GM21447 (cell line): ENCODE results near the gene EPHB1.

Source experiments
- ATAC-seq: cut with Tn5 transposase; IDR thresholded peaks from one replicate; pipeline ENCODE4 v1.9.1; 2021; ENCODE audit not compliant: unreplicated experiment

Gene EPHB1

DNA sequence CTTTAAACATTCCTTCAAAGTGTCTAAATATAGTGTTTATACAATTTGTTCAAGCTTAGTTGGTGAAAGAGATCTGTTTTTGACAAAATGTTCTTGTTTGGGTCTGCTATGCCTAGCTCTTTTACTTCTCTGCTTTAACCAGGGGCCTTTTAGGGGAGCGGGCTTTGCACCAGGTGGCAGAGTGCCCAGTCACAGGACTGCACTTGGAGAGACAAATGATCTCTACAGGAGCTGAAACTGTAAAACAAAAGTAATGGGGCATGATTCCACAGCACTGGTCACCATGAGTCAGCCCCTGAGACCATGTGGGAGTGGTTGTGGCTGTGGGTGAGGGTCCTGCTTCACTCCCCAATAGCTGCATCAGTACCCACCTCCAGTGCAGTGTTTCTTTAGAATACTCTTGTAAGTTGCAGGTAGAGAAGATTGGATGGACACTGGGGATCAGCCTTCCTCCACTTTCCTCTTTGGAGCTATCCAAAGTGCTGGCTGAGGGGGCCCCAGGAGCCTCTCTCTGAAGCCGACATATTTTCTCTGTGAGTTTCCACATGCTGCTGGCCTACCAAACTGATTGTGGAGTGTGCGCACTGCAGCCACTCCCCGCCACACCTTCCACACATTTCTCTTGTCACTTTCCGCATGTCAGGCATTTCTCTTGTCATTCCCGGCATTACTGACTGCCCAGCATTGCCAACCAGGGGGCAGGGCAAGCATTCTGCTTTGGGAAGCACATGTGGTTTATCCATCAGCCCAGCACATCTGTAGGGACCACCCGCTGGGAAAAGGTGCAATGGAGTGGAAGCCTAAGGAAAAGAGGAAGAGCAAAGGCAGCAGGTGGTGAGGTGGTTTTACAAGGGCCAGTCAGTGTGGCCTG, 110.0 kb downstream of the EPHB1 start:
- ATAC-seq, result peak; percentile 23

DNA sequence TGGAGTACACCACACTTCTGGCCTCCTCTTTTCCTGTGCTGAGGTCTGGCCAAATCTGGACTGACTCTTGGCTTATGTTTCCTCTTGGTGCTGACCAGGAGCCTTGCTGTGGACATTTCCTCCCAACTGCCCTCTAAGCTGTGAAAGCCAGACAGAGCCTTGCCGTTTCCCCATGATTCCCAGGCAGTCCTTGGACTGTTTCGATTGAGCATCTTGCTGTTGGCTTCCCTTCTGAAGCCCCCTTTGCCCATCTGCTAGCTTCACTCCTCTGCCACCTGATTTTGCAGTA, 110.5 kb downstream of the EPHB1 start:
- ATAC-seq, result no peak

- no peak for ATAC-seq
Measured at GRCh38 chr3:134908271-134908670, 113.2 kb downstream of the EPHB1 start.

GRCh38 chr3:134910026-134910425, 115.0 kb downstream of the EPHB1 start:
- no peak for ATAC-seq

DNA sequence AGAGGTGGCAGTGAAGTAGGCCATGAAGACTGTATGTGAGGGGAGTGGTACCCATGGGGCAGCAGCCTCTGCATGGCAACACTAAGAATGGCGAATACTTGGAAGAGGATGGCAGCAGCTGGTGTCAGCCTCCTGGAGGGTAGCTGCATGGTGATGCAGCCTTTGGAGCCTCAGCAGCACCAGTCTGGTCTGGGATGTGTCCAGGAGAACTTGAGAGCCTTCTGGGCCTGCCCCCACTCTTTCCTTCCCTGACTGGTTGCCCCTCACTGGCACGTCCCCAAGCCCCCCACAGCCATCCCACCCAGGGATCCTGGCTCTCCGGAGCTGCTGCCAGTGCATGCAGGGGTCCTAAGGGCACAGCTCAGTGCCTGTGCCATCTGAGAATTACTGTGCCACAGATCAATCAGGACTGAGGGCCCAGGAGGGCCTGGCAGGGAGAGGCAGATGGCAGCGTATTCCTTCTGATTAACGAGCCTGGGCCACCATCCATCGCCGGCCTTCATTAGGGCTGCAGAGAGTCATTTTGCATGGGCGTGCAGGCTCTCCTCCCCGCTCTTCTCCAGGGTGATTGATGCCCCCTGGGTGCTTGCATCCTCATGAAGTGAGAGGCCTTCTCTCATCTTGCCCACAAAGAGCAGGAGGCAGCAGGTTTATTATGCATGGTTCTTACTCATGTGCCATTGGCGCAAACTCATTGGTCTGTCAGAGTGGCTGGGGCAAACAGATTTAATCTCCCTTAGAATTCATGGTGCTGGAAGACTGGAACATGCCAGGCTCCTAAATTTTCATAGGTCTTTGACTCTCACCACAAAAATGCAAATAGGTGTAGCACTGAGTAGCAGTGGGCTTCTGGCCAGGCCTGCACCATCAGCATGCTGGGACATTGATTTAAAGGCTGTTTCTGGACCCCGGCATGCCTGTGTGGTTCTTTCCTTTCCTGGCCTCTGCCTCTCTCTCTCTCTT, 116.8 kb downstream of the EPHB1 start:
- ATAC-seq, result no peak

DNA sequence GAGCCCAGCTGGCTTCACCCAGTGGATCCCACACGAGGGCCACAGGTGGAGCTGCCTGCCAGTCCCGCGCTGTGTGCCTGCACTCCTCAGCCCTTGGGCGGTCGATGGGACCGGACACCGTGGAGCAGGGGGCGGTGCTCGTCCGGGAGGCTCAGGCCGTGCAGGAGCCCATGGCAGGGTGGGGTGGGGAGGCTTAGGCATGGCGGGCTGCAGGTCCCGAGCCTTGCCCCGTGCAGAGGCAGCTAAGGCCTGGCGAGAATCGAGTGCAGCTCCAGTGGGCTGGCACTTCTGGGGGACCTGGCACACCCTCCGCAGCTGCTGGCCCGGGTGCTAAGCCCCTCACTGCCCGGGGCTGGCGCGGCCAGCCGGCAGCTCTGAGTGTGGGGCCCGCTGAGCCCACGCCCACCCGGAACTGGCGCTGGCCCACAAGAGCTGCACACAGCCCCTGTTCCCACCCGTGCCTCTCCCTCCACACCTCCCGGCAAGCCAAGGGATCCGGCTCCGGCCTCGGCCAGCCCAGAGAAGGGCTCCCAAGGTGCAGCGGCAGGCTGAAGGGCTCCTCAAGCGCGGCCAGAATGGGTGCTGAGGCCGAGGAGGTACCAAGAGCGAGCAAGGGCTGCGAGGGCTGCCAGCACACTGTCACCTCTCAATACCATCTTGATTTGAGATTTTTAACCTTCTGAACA, 121.4 kb downstream of the EPHB1 start:
- ATAC-seq, result no peak

- no peak for ATAC-seq
Measured at GRCh38 chr3:134917631-134918030, 122.6 kb downstream of the EPHB1 start.

- peak; percentile 96 for ATAC-seq
Measured at GRCh38 chr3:134918441-134918840, 123.4 kb downstream of the EPHB1 start.

DNA sequence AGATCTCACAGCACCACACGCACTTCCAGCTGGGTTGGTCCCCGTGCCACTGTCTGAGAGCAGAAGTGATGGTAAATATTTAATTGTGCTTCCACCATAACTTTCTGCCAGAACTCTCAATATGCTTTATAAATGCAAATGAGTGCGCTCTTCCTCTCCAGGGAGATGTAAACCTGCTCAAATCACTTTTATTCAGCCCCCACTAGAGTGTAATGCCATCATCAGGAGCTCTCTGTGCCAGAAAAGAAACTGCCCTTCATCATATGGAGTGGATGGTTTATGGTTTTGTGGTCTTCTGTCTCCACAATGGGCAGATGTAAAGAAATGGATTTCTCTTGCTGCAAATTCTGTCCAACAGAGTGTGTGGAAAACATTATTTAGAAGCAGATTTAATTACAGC, 127.0 kb downstream of the EPHB1 start:
- no peak for ATAC-seq

DNA sequence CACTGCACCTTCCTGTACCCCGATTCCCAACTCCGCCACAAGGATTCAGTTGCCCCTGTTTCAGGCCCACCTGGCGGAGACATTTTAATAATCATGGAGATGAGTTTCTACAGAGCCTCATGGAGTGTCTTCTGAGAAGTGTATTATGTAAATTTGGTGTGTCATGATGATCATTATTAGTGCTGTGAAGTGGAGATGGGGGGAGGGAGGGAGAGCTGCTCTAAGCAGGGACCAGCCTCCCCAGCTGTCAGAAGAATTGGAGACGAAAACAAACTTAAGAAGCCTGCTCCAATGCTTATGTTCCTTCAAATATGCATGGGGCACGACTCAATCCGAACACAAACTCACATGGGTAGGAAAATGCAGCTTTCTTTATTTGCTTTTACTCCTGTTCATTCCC, 127.8 kb downstream of the EPHB1 start:
- no peak for ATAC-seq

GRCh38 chr3:134923286-134923685, 128.2 kb downstream of the EPHB1 start:
- no peak for ATAC-seq

GRCh38 chr3:134927599-134927998, 132.5 kb downstream of the EPHB1 start:
- ATAC-seq, result no peak

DNA sequence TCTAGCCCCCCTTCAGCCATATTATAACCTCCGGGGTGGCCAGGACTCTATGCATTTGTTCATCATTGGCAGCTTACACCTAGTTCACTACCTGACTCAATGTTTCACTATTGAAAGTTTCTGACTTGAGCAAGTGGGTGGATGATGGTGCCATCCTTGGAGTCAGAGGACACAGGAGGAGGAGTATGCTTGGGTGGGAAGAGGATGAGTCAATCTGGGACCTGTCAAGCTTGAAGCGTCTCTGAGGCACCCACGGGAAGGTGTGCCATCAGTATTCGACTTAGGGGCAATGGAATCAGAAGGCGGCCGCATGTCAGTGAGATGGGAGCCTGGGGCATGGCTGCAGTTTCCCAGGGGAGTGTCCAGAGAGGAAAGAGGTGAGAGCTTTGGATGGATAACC, 133.3 kb downstream of the EPHB1 start:
- no peak for ATAC-seq

- no peak for ATAC-seq
Measured at GRCh38 chr3:134928819-134929218, 133.8 kb downstream of the EPHB1 start.

- ATAC-seq, result no peak
Measured at GRCh38 chr3:134929976-134930375, 134.9 kb downstream of the EPHB1 start.

DNA sequence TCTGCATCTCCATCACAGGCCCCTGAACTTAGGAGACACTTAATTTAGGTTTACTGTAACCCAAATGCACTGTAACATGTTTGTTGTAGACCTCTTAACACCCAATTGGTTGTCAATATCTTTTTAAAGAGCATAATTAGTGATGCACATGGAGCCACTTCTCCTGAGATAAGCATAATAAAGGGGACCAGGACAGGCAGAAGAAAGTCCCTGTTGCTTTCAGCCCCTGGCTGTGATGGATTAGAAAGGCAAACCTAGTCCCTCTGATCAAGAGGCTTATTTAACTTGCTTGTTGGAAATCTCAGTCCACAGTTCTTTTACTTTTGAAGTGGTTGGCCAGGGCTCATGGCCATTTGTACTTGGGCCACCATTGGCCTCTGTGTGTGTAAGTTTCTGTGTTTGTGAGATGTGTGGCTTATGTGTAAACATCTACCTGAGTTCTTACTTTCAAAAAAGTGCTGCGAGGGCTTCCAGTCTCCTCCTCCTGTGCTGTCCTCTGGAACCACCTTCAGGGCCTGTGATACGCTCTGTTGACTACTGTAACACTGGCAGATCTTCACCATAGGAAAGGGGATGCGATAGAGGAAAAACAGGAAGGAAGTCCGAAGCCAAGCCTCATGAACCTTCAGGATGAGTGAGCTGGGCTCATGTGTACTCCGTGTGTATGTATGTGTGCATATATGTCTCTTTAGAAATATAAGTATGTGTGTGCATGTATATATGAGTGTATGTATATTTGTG, 136.2 kb downstream of the EPHB1 start:
- ATAC-seq, result no peak

DNA sequence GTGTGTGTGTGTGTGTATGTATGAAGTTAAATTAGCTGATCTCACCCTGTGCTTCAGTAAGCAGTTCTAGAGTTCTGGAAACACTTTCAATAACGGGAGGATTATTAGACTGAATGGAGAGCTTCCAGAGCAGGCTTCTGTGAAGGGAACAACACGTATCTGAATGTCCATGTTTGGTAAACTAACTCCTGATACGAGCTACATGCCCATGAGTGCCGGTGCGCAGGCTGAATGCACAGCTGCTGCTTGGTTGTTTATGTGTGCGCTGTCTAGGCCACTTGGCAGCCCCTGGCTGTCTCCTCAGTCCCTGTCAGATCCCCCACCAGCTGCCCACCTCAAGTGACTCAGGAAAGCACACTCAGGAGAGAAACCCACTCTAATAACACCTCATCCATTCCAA, 137.0 kb downstream of the EPHB1 start:
- no peak for ATAC-seq

DNA sequence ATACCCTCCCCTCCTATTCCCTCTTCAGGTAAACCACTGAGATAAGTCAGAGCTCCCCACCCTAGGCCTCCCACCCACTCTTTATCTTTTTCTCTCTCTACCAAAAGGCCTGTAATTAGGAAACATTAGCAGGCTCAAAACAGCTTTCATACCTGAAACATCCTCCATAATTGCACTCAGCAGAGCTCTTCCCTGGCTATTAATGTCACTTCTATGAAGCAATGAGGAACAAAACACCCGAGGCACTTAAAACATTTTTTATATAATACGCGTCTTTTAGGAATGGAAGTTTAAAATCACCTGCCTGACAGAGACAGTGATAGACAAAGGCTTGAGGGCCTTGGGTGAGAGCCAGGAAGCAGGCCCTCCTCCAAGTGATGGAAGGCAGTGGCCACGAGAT, 138.9 kb downstream of the EPHB1 start:
- ATAC-seq, result no peak

- no peak for ATAC-seq
Measured at GRCh38 chr3:134934933-134935332, 139.9 kb downstream of the EPHB1 start.

DNA sequence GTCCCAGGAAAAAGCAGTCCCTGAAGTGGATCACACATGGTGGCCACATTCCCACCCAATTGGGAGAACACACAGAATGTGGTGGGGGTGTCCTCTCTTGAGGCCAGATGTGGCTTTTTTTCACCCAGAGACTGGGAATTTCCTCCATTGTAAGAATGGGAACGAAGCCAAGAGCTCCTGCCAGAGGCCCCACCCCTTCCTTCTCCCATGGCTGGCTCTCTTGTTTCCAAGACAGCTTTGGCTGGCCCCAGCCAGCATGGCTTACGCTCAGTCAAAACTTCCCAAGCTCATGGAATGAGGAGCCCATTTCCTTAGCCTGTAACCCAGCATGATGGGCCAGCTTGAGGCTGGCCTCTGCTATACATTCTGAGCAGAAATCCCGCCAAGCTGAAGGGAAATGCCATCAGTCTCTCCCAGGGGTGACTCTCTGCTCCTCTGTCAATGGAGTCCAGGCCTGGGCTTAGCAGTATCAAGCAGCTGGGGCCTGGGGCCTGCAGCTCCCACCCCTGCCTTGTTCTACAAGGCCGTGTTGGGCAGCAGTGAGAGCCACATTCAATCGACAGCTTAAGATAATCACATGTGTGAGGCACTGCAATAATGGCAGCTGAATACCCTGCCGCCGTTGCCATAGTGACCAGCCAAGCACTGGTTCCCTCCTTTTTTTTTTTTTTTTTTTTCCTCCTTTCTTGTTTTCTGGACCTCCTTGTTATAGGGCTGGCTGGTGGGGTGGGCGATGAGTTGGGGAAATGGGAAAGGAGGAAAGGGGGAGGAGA, 142.4 kb downstream of the EPHB1 start:
- ATAC-seq, result no peak
